B cell (primary cell): ENCODE data around the gene ZNF714.

Source experiments
- CTCF ChIP-seq: fragments of 200-600 bp; IDR thresholded peaks from one replicate; pipeline ENCODE4 v1.8.0; 2022; ENCODE audit warnings: antibody characterized with exemption, mild to moderate bottlenecking
- EZH2 ChIP-seq: IDR thresholded peaks from 2 replicates; pipeline ENCODE4 v1.6.1; 2012; ENCODE audit warnings: borderline replicate concordance, low read depth, mild to moderate bottlenecking, moderate library complexity, low read length; ENCODE audit not compliant: insufficient read depth, poor library complexity, severe bottlenecking

GRCh38 chr19:21133633-21134032 lies 51.6 kb downstream of the ZNF714 start:
- TF ChIP-seq CTCF: no peak
- no peak for TF ChIP-seq EZH2
